Ovary (tissue), 3 donors: ENCODE measurements around the gene DUXB.

Experiments used
- CTCF ChIP-seq, 3 donors: fragments of 450-650 bp in 2 of 3; fragments of 200-600 bp in 1 of 3; IDR thresholded peaks; one replicate each; pipeline versions ENCODE4 v1.5.1 to v1.8.0; 2016 to 2022; ENCODE audit warnings: antibody characterized with exemption in 3 of 3, mild to moderate bottlenecking in 1 of 3
- EP300 ChIP-seq: sonication (generic); formaldehyde crosslinking; IDR thresholded peaks from one replicate; pipeline ENCODE4 v1.6.1; 2017; ENCODE audit warnings: antibody characterized with exemption
- POLR2A ChIP-seq: fragments of 450-650 bp; IDR thresholded peaks from one replicate; pipeline ENCODE4 v1.6.1; 2017; ENCODE audit warnings: antibody characterized with exemption, mild to moderate bottlenecking, moderate library complexity
- donor health status: DM: no; HTN: no; CAD: no.

GRCh38 chr16:75733305-75734211 is 32.3 kb upstream of the DUXB start:
- TF ChIP-seq CTCF (IDR thresholded peaks at IDR 0.05), result no peak
- no peak for TF ChIP-seq EP300
- TF ChIP-seq POLR2A, result no peak
